Forelimb muscle (tissue), 1 donor: Measurements from ENCODE around the gene BPIFA2. TPM values are rescaled to one million over a fixed set of nuclear protein-coding genes. Genes with fewer than 3 reads are reported as not detected.
"Not testable (repeated sequence)": the region's sequence is repeated elsewhere in the genome, so short reads cannot be mapped to it uniquely, and the experiment has no call there.

ENCODE experiments used
- DNase-seq: peaks from one replicate; pipeline ENCODE4 v3.0.0-alpha.2; 2013; ENCODE audit warnings: low read depth
- polyA plus RNA-seq: library from polyadenylated mRNA; unstranded; fragments of 120-200 nt; gene quantifications from one replicate; pipeline ENCODE4 v1.2.1, GENCODE V29; 2013; ENCODE audit not compliant: insufficient read length

BPIFA2 gene, protein sequence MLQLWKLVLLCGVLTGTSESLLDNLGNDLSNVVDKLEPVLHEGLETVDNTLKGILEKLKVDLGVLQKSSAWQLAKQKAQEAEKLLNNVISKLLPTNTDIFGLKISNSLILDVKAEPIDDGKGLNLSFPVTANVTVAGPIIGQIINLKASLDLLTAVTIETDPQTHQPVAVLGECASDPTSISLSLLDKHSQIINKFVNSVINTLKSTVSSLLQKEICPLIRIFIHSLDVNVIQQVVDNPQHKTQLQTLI
- not detected for polyA plus RNA-seq

DNA sequence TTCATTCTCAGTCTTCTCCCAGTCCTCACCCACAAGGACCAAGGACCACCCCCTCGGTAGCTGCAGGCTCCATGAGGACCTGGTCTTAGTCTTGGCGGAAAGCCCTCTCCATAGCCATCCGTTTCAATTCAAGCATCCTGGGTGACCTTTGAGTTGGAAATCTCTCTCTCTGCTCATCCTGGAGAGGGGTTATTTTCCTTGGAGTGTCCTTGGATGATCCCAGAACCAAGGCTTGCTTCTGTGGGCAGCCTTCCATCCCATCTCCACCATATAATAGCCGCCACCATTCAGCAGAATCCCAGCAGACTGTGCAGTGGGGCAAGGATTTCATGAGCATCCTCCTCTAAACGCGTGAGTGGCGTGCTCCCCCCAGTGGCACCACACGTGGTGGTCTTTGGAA is at the start of gene BPIFA2:
Gene BPIFA2, plus strand, starts transcription at position 301 of the 400 bp plus-strand sequence. CDS start 987 bp downstream, outside the sequence.
- DNase-seq = no peak

DNA sequence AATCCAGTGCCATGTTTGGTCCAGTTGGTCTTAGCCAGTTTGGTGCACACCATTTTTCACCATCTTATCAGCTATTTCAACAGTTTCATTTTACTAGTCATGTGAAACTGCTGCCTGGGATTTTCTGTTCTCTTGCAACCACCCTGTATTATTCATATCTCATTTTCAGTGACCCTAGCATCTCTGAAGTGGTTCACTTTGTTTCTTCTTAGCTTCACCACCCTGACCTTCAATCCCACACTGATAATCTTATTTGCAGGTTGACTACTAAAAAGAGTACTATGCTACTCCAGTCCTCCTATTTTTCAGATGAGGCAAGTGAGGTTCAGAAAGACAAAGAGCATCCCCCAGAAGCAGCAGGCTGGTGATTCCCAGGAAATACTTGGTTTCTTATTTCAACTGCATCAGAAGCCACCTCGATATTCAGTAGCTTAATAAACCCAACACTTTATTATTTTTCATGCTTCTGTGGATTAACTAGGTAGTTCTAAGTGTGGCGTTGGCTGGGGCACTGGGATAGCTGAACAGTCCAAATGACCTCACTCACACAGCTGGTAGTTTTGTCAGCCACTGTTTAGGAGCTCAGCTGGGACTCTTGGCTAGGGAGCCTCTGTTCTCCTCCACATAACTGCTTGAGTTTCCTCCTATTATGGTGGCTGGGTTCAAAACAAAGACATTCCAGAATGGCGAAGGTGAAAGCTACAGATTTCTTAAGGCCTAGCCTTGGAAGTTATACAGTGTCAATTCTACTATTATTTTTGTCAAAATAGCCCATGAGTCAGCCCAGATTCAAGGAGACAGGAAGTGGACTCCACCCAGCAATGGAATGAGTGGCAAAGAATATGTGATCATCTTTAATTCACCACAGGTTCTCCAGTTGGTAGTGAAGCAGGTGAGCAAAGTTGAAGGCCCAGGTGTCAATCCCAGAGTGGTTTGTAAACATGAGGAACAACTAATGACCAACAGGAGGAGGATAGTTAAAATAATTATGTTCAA is 47.9 kb upstream of the BPIFA2 start:
- no peak for DNase-seq

DNA sequence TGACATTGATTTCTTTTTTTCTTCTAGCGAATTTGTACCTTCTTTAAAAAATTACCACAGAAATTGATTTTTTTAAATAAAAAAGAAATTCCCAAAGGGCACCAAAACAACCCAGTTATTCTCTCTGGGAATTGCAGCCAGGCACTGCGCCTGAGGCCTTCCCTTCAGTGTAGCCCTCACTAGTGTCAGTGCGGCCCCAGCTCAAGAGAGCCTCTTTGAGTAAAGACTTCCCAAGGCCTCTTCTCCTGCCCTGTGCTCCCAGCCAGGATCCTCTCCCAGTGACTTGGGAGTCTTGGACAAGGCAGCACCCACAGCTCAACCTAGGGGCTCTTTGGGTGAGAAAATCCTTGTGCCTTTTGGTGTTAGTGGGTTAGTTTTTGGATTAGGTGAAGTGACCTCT is 47.0 kb upstream of the BPIFA2 start:
- DNase-seq = no peak

DNA sequence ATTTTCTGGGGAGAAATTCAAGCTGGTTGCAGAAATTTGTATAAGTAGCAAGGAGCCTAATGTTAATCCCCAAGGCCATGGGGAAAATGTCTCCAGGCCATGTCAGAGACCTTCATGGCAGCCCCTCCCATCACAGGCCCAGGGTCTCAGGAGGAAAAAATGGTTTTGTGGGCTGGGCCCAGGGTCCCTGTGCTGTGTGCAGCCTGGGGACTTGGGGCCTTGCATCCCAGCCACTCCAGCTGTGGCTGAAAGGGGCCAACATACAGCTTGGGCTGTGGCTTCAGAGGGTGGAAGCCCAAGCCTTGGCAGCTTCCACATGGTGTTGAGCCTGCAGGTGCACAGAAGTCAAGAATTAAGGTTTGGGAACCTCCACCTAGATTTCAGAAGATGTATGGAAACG is 45.7 kb upstream of the BPIFA2 start:
- not testable (repeated sequence) for DNase-seq

DNA sequence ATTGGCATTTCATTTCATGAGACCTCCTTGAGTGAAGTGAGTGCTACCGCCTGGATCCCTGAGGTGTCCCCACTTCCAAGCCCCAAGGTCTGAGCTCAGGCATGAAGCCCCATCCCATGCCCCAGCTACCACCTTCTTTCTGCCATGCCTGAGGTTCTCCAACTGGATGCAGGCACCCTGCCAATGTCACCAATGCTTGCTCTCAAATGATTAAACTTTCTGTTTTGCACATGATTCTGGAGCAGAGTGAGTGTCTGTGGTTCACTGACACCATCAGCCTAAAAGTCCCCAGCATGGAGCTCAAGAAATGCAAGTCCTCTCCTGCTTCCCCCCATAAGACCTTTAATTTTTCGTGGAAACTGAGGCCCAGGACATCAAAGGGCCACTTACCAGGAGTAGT is 43.7 kb upstream of the BPIFA2 start:
- no peak for DNase-seq

DNA sequence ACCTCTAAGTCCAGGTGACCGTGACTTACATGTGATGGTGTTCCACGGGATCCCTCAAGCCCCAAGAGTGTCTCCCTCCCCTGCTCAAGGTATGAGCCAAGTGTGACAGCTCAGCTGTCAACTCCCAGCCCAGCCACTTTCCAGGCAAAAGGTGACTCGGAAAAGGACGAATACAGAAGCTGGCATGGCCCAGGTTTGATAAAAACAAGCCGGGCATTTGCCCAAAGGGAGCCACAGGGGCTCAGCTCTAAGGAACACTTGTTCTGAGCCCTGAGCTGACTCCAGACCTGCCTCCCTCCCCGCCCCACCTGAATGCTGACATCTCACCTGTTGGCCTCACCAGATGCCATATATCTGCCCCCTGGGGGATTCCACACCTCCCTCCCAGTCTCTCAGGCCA is 43.0 kb upstream of the BPIFA2 start:
- DNase-seq = no peak

DNA sequence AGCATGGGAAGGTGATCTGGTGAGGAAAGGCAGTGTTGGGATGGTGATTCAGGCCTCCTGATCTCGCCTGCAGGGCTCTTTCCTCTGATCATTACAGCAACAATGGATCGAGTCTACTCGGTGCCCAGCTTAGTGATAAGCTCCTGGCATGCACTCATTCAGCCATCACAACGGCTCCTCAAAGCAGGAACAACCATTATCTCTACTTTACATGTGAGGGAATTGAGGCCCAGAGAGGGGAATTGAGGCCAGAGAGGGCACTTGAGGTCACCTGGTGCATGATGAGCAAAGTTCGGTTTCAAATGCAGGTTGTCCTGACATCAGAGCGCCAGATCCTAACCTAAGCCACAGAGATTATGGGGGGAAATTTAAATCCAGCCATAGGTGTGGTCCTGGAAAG is 42.0 kb upstream of the BPIFA2 start:
- no peak for DNase-seq

DNA sequence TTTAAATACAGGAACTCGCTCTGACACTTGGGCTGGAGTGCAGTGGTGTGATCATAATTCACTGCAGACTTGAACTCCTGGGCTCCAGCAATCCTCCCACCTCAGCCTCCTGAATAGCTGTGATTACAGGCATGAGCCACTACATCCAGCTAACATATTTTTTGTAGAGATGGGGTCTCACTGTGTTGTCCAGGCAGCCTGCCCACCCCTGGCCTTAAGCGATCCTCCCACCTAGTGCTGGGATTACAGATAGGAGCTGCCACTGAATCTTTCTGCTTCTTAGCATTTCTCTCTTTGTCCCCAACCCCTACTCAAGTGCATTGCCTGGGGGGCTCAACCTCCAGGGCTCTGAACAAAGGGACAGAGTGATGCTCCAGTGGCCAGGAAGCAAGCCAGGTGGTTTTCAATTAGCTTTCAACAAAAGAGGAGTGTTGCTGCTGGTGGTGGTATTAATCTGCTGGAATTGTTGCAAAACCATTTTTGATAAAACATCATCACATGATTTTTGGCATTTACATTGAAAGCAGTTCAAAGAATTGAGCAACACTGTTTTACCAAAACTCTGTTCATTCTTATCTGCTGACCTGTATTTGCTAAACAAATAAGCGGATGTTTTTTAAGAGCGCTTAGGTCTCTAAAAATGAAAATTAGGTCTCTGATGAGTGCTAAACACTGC is 40.4 kb upstream of the BPIFA2 start:
- no peak for DNase-seq

DNA sequence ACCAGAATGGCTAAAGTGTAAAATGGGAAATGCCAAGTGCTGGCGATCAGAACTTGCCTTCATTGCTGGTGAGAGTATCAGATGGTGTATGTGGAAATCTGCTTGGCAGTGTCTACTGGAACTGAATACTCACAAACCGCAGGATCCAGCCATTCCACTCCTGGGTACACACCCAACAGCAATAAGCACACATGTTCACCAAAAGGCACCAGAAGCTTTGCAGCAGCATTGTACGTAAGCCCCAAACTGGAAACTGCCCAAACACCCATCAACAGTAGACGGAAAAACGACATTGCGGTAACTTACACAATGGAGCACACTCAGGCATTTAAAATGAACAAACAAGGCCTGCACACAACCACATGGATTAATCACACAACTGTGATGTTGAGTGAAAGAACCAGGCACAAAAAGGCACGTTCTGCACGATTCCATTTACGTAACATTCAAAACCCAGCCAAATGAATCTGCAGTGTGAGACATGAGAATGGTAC is 37.3 kb upstream of the BPIFA2 start:
- DNase-seq = no peak

DNA sequence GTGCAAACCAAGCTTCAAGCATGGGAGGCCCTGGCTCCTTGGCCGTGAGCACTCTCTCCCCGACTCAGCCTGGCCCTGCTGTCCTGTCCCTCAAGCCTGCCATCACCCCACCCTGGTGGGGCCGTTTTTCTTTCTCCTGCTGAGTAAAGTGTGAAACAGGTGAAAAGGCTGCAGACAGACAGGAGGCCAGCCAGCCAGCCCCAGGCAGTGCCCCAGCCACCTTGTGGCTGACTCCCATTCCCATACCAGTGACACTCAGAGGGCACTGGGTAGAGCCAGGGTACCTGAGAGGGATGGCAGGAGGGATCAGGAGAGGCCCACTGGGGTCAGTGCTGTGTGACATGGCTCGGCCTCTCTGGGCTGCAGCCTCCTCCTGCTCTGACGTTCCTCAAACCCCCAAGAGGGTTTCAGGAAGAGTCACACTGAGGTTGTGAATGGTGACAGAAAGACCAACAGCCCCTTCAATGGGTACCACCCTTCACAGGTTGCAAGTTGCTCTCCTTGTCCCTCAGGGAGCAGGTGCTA is 35.9 kb upstream of the BPIFA2 start:
- DNase-seq = no peak

DNA sequence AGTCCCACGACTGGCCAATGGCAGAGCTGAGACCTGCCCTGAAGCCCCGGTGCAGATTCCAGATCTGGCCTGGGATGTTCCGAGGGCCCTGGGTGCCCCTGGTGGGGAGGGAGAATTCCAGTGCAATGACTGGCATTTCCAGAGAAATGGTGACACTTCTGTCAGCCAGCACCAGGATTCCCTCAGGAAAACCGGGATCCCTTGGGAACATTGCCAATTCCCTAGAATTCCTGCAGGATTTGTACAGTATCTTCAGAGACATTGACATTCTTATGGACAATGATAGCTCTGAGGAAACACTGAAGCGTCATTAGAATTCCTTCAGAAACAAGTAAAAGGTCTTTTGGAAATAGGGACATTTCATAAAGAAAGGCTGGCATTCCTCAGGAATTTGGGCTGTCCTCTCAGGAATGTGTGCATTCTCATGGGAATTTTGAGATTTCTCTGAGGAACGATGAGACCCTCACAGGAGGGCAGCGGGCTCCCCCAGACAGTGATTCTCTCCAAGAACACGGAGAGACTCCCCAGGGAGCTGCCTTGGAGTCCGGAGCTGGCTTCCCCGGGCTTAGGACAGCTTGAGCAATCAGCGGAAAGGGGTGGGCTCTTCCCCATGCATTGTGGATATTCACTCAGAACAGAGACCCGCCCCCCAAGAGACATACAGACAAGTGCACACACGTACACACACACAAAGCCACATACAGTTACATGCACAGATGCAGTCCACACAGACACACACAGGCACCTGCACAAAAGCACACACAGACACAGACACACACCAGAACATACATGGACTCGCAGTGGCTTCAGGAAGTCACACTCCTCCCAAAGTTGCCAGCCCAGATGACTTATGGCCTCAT is 35.2 kb upstream of the BPIFA2 start:
- no peak for DNase-seq

DNA sequence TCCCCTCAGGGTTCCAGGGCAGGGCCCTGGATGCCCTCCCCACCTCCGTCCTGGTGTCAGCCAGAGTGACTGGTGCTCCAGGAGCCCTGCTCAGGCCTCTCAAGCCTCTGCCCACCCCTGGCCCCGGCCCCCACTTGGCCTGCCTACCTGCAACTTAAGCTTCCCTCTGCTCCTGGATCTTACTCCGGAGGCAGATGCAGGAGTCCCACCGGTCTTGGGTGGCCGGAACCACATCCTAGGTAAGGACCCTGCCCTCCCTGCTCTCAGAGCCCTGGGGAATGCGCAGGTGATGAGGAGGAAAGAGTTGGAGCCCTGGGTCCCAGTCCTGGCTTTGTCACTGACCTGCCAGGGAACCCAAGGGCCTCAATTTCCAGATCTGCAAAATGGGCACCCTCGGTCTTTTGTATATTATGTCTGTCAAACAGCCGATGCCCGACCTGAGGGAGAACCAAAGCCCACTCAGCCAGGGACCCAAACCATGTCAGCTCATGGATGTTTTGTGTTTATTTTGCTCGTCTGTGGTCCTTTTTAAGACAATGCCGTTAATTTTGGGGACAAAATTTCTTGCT is 34.5 kb upstream of the BPIFA2 start:
- no peak for DNase-seq

DNA sequence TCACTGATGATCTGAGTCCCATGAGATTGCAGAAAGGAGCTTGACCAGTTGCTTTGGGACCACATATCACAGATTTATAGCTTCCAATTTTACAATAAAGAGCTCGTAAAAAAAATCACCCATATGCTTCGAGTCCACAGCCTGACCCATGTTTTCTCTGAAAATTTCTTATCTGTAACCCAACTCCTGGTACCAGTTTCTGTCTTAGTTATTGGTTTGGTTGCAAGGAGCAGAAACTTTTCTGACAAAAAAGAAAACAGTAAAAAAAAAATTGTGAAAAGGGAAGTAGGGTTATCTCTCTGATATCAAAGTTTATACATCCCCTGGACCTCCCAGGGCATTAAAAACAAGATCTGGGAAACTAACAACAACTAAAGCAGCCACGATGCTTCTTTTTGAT is 30.8 kb upstream of the BPIFA2 start:
- no peak for DNase-seq

DNA sequence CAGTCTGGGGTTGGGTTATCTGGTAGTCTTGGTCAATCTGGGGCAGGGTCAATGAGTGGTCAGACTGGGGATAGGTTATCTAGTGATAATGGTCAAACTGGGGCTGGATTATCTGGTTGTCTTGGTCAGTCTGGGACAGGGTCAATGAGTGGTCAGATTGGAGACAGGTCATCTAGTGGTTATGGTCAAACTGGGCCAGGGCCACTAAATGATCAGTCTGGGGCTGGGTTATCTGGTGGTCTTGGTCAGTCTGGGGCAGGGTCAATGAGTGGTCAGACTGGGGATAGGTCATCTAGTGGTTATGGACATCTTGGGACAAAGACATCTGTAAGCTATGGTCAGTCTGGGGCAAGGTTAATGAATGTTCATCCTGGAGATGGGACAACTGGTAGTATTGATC is 28.5 kb upstream of the BPIFA2 start:
- DNase-seq = no peak

DNA sequence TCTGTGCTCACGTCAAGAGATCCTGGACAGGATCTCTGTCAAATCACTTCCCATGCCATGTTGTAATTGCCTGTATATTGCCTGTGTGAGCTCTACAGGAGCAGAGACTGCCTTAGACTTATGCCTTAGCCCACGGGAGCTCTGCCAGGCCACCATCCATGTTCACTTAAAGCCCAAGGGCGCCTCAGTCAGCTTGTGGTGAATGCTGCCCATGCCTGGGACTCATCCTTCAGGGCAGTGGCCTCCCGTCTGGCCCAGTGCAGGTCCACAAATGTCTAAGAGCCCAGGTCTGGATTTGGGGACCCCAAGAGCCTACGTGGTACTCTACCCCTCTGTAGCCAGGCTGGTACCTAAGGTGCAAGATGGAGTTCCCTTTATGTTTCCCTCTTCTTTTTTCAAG is 22.4 kb upstream of the BPIFA2 start:
- no peak for DNase-seq

DNA sequence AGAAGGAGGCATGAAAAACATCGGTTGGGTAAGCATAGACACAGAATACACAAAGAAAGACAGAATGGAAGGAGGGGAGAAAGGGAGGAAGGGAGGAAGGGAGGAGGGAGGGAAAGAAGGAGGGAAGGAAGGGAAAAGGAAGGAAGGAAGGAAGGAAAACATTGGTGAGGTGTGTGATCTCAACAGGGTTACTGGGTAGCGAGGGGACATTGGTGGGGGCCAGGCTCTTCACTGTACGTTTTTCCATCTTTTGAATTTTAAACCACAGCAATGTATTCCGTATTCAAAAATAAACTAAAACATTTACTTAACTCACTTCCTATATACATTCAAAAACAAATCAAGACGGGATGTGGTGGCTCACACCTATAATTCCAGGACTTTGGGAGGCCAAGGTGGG is 20.7 kb upstream of the BPIFA2 start:
- no peak for DNase-seq

DNA sequence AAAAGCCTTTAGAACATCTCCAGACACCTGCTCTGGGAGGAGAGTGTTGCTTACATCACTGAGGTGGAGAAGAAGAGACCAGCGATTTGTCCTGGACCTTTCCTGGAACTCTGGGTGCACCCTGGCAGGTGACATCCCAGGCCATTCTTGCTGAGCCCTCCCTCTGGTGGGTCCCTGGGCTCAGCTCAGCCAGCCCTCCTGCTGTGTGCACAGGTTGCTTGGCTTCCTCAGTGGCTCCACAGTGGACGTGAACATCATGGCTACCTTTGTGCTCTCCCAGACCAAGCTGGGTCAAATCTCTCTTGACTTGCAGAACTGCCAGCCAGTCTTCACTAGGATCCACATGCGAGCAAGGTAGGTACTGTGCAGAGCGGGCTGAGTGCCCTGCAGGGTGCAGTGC is 19.9 kb upstream of the BPIFA2 start:
- no peak for DNase-seq

DNA sequence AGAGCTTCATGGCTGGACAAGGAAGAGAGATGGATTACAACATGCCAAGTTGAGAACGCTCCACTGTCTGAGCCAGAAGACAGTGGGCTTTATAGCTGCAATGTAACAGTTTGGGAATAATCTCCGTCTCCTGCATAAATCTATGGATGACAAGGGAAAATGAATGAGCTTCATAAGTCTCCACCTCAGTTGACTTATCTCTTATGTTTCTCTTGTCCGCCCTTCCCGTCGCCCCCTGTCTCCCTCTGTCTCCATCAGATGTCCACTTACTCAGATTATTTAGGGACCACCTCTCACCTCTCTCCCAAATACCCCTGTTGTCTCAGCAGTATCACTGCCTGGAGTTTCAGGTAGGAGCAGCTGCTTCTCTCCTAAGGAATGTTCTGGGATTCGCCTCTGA is 13.7 kb upstream of the BPIFA2 start:
- DNase-seq = no peak

DNA sequence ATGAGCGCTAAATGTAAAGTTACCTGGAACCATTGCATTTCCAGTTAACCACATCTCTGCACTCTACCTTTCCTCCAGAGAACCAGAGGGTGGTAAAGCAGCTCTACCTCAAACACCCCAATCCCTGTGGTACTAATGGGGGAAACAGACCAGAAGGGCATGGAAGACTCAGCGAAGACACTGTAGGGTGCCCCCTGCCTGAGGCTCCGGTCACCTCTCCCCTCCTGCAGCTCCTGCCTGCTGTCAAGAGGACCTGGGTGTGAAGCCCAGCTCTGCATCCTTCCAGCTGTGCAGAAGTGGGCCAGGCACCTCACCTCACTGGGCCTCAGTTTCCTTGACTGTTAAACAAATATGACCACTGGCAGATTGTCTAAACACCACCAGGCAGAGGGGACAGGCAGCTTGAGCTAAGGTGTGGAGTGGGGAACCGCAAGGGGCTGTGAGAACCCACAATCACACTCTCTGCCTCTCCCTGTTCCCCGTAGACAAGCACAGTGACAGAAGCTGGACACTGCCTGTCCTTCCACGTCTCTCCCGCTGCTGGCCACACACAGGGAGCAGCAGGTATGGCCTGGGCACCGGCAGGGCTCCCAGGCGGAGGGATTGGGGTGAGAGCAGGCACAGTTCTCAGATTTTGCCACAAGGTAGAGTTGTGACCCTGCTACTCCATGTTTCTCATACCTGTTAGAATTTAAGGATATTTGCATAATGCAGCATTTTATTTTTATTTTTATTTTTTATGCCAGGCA is 9.1 kb upstream of the BPIFA2 start:
- no peak for DNase-seq

DNA sequence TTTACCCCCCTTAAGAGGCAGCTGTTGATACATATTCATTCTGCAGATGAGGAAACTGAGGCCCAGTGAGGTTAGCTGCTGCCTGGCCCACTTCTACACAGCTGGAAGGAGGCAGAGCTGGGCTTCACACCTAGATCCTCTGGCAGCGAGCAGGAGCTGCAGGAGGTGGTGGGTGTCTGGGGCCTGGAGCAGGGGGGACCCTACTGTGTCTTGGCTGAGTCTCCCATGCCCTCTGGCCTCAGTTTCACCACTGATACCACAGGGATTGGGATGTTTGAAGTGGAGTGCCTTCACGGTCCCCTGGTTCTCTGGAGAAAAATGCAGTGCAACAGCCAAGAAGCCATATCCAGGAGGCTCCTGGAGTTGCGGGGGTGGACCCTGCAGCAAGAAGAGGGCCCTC is 8.2 kb upstream of the BPIFA2 start:
- no peak for DNase-seq
